ENCODE data around the gene CCNL2.

GRCh38 chr1:1399187-1399871 lies at the start of gene CCNL2:
- TF ChIP-seq ZNF610 (tag by site-specific recombination; IDR thresholded peaks at IDR 0.05; ENCODE audit: borderline replicate concordance) (no peak), ZEB2 (tag by site-specific recombination; IDR thresholded peaks at IDR 0.05) (peak; percentile 89; the same call in 1 of the 2 replicates), ZNF341 (tag by site-specific recombination; IDR thresholded peaks at IDR 0.05; ENCODE audit: low read depth) (no peak; the same call in 1 of the 2 replicates), ZNF561 (tag by site-specific recombination; IDR thresholded peaks at IDR 0.05; ENCODE audit: borderline replicate concordance) (peak; percentile 65; the same call in 1 of the 2 replicates), ZBTB21 (tag by site-specific recombination; IDR thresholded peaks at IDR 0.05) (no peak), ZNF140 (tag by site-specific recombination; IDR thresholded peaks at IDR 0.05) (no peak), CTCF (tag by site-specific recombination; IDR thresholded peaks at IDR 0.05) (peak; percentile 93), ZNF843 (tag by site-specific recombination; IDR thresholded peaks at IDR 0.05) (peak; percentile 47; the same call in 1 of the 2 replicates), ZNF138 (tag by site-specific recombination; IDR thresholded peaks at IDR 0.05; ENCODE audit: borderline replicate concordance) (no peak), ZNF777 (tag by site-specific recombination; IDR thresholded peaks at IDR 0.05; ENCODE audit: borderline replicate concordance) (no peak), ZSCAN5A (tag by site-specific recombination; IDR thresholded peaks at IDR 0.05) (peak; percentile 48; the same call in 1 of the 2 replicates), ZNF768 (tag by site-specific recombination; IDR thresholded peaks at IDR 0.05) (no peak; the same call in 1 of the 2 replicates), ZNF549 (tag by site-specific recombination; IDR thresholded peaks at IDR 0.05) (no peak), ZNF146 (tag by site-specific recombination; IDR thresholded peaks at IDR 0.05) (no peak)
